Mesendoderm (in vitro differentiated cells): ENCODE measurements around the gene EGF.

Experiments
- DNase-seq: peaks from one replicate; pipeline ENCODE4 v3.0.0; 2013
- H2AK5ac ChIP-seq: 2 replicates; pipeline ENCODE4 v1.6.1; 2013; ENCODE audit warnings: low read length, inconsistent platforms
- H2BK120ac ChIP-seq: 2 replicates; pipeline ENCODE4 v1.6.1; 2013; ENCODE audit warnings: low read depth, mild to moderate bottlenecking, low read length, moderate library complexity, mixed read lengths
- H2BK15ac ChIP-seq: replicated peaks from 2 replicates; pipeline ENCODE4 v1.6.1; 2013; ENCODE audit warnings: low read depth, mild to moderate bottlenecking, moderate library complexity
- H2BK5ac ChIP-seq: 2 replicates; pipeline ENCODE4 v1.6.1; 2013; ENCODE audit warnings: low read length, inconsistent platforms
- H3K18ac ChIP-seq: 2 replicates; pipeline ENCODE4 v1.6.1; 2013; ENCODE audit warnings: mild to moderate bottlenecking, low read length, mixed read lengths
- H3K23ac ChIP-seq: one replicate; pipeline ENCODE4 v1.6.1; 2013; ENCODE audit warnings: low read length
- H3K27ac ChIP-seq: 2 replicates; pipeline ENCODE4 v1.5.1; 2013; ENCODE audit warnings: low read depth, mild to moderate bottlenecking, inconsistent platforms, low read length, moderate library complexity
- H3K27me3 ChIP-seq: 2 replicates; pipeline ENCODE4 v1.6.1; 2013; ENCODE audit warnings: low read length, control low read depth, mild to moderate bottlenecking, inconsistent platforms; ENCODE audit not compliant: insufficient read depth, poor library complexity
- H3K36me3 ChIP-seq: 2 replicates; pipeline ENCODE4 v1.6.1; 2013; ENCODE audit warnings: low read length, inconsistent platforms; ENCODE audit not compliant: control insufficient read depth, insufficient read depth
- H3K4ac ChIP-seq: one replicate; pipeline ENCODE4 v1.6.1; 2013; ENCODE audit warnings: low read depth, mild to moderate bottlenecking, low read length, moderate library complexity
- H3K4me1 ChIP-seq: 2 replicates; pipeline ENCODE4 v1.6.1; 2013; ENCODE audit warnings: low read depth, low read length, inconsistent platforms; ENCODE audit not compliant: control insufficient read depth
- H3K4me2 ChIP-seq: 2 replicates; pipeline ENCODE4 v1.6.1; 2013; ENCODE audit warnings: low read length
- H3K4me3 ChIP-seq: 2 replicates; pipeline ENCODE4 v1.5.1; 2013; ENCODE audit warnings: mild to moderate bottlenecking, low read length
- H3K56ac ChIP-seq: one replicate; pipeline ENCODE4 v1.6.1; 2013; ENCODE audit warnings: low read length
- H3K79me1 ChIP-seq: 2 replicates; pipeline ENCODE4 v1.6.1; 2013; ENCODE audit warnings: low read length, inconsistent platforms
- H3K79me2 ChIP-seq: 2 replicates; pipeline ENCODE4 v1.6.1; 2013; ENCODE audit warnings: mild to moderate bottlenecking, low read length; ENCODE audit not compliant: control insufficient read depth, insufficient read depth
- H3K9ac ChIP-seq: 2 replicates; pipeline ENCODE4 v1.6.1; 2013; ENCODE audit warnings: low read length, inconsistent platforms
- H4K5ac ChIP-seq: one replicate; pipeline ENCODE4 v1.6.1; 2013; ENCODE audit warnings: low read length
- H4K8ac ChIP-seq: one replicate; pipeline ENCODE4 v1.6.1; 2013; ENCODE audit warnings: low read depth, mild to moderate bottlenecking, control low read depth, low read length, moderate library complexity
- WGBS: extraction: QIAGEN DNeasy Blood & Tissue Kit; methylation state at CpG from one replicate; pipeline ENCODE4 v1.1.7; 2013; ENCODE audit warnings: low lambda C conversion rate, missing lambda C conversion rate; ENCODE audit not compliant: insufficient coverage; ENCODE audit errors: extremely low coverage; 5-methylcytosine and 5-hydroxymethylcytosine counted together

Gene EGF

GRCh38 chr4:109976189-109976588 is 63.5 kb downstream of the EGF start:
- Histone ChIP-seq H4K8ac (no peak overlapping the region), H3K4me3 (no peak overlapping the region), H3K4ac (no peak overlapping the region), H4K5ac (no peak overlapping the region), H2BK5ac (no peak overlapping the region), H3K4me2 (no peak overlapping the region), H3K4me1 (peaks cover 2% of the 10 kb centered on the region), H3K27ac (no peak overlapping the region), H3K23ac (no peak overlapping the region), H2BK15ac (no peak overlapping the region), H3K79me2 (no peaks in the 10 kb centered on the region), H3K9ac (no peak overlapping the region), H3K27me3 (no peaks in the 10 kb centered on the region), H2AK5ac (no peak overlapping the region), H3K18ac (no peak overlapping the region), H3K56ac (no peak overlapping the region), H2BK120ac (no peak overlapping the region), H3K79me1 (no peaks in the 10 kb centered on the region), H3K36me3 (no peaks in the 10 kb centered on the region)
- no CpG with 5 or more reads among the region's 6 CpGs for WGBS
- DNase-seq, result no peak

- no peak overlapping the region for H3K23ac ChIP-seq
- H2AK5ac ChIP-seq, result no peak overlapping the region
- no peak overlapping the region for H3K4ac ChIP-seq
- peaks cover 2% of the 10 kb centered on the region for H3K4me1 ChIP-seq
- H2BK15ac ChIP-seq, result no peak overlapping the region
- H3K56ac ChIP-seq, result no peak overlapping the region
- no peaks in the 10 kb centered on the region for H3K36me3 ChIP-seq
- no peak overlapping the region for H4K5ac ChIP-seq
- no peak overlapping the region for H3K4me2 ChIP-seq
- no peak overlapping the region for H3K4me3 ChIP-seq
- no CpG with 5 or more reads among the region's 2 CpGs for WGBS
- H3K27me3 ChIP-seq, result no peaks in the 10 kb centered on the region
- H3K18ac ChIP-seq, result no peak overlapping the region
- DNase-seq, result peak; percentile 44
- H3K79me2 ChIP-seq, result no peaks in the 10 kb centered on the region
- H3K9ac ChIP-seq, result no peak overlapping the region
- no peak overlapping the region for H4K8ac ChIP-seq
- no peak overlapping the region for H2BK5ac ChIP-seq
- H3K27ac ChIP-seq, result no peak overlapping the region
- H3K79me1 ChIP-seq, result no peaks in the 10 kb centered on the region
- H2BK120ac ChIP-seq, result no peak overlapping the region
These were observed 65.3 kb downstream of the EGF start for GRCh38 chr4:109977854-109978501.

GRCh38 chr4:109978704-109979454 is 66.2 kb downstream of the EGF start:
- Histone ChIP-seq H3K23ac (no peak overlapping the region), H3K4ac (no peak overlapping the region), H3K4me2 (no peak overlapping the region), H3K4me3 (no peak overlapping the region), H3K18ac (no peak overlapping the region), H3K27me3 (no peaks in the 10 kb centered on the region), H2BK120ac (no peak overlapping the region), H3K56ac (peak overlapping the region; percentile 11), H4K8ac (no peak overlapping the region), H3K79me1 (no peaks in the 10 kb centered on the region), H3K79me2 (no peaks in the 10 kb centered on the region), H2BK15ac (no peak overlapping the region), H2AK5ac (peak overlapping the region; percentile 52), H3K4me1 (peaks cover 2% of the 10 kb centered on the region), H3K27ac (no peak overlapping the region), H2BK5ac (no peak overlapping the region), H3K9ac (peak overlapping the region; percentile 1), H4K5ac (no peak overlapping the region), H3K36me3 (no peaks in the 10 kb centered on the region)
- WGBS, result 100% methylated on average over 1 of the region's 5 CpGs
- DNase-seq, result peak; percentile 78

GRCh38 chr4:109979920-109980717 is 67.4 kb downstream of the EGF start:
- no peak overlapping the region for H4K5ac ChIP-seq
- peak; percentile 73 for DNase-seq
- no peaks in the 10 kb centered on the region for H3K79me2 ChIP-seq
- H2BK120ac ChIP-seq, result no peak overlapping the region
- no peak overlapping the region for H3K23ac ChIP-seq
- no peak overlapping the region for H3K56ac ChIP-seq
- H3K4me3 ChIP-seq, result no peak overlapping the region
- no peak overlapping the region for H3K4me2 ChIP-seq
- peaks cover 2% of the 10 kb centered on the region for H3K4me1 ChIP-seq
- H4K8ac ChIP-seq, result no peak overlapping the region
- H3K27ac ChIP-seq, result no peak overlapping the region
- H3K18ac ChIP-seq, result no peak overlapping the region
- H3K79me1 ChIP-seq, result no peaks in the 10 kb centered on the region
- H2BK5ac ChIP-seq, result no peak overlapping the region
- no peak overlapping the region for H3K4ac ChIP-seq
- H2AK5ac ChIP-seq, result no peak overlapping the region
- H3K9ac ChIP-seq, result no peak overlapping the region
- no peaks in the 10 kb centered on the region for H3K36me3 ChIP-seq
- no CpG with 5 or more reads among the region's 5 CpGs for WGBS
- no peak overlapping the region for H2BK15ac ChIP-seq
- H3K27me3 ChIP-seq, result no peaks in the 10 kb centered on the region

GRCh38 chr4:109981936-109982335 is 69.3 kb downstream of the EGF start:
- Histone ChIP-seq H2BK5ac (no peak overlapping the region), H3K18ac (no peak overlapping the region), H2BK15ac (no peak overlapping the region), H4K8ac (no peak overlapping the region), H3K56ac (no peak overlapping the region), H3K4ac (no peak overlapping the region), H3K79me2 (no peaks in the 10 kb centered on the region), H2BK120ac (no peak overlapping the region), H3K27ac (no peak overlapping the region), H3K79me1 (no peaks in the 10 kb centered on the region), H3K9ac (no peak overlapping the region), H3K4me3 (no peak overlapping the region), H3K4me2 (no peak overlapping the region), H3K4me1 (peaks cover 2% of the 10 kb centered on the region), H2AK5ac (no peak overlapping the region), H3K23ac (no peak overlapping the region), H4K5ac (no peak overlapping the region), H3K27me3 (no peaks in the 10 kb centered on the region), H3K36me3 (no peaks in the 10 kb centered on the region)
- no peak for DNase-seq
- no CpG with 5 or more reads among the region's 1 CpG for WGBS
